ENCODE measurements around the gene SLC5A12. TPM values are rescaled to one million over a fixed set of nuclear protein-coding genes. Genes with fewer than 3 reads are reported as not detected.
"Not testable (repeated sequence)": the region's sequence is repeated elsewhere in the genome, so short reads cannot be mapped to it uniquely, and the experiment has no call there.

Gene SLC5A12
- total RNA-seq, 1 donor from 2014 or later = not detected

- DNase-seq (no peak), ATAC-seq (ENCODE audit: low read depth) (no peak)
- intact Hi-C loops (cut with micrococcal nuclease) = loop anchor here (1.0 to 5.0 kb wide), 2 partner anchors 353 to 363 kb away; no protein-coding TSS in a partner anchor
- no peaks in the 10 kb centered on the region for H3K4me1 Mint-ChIP-seq
- H3K4me3 Mint-ChIP-seq = no peak overlapping the region
- POLR2A ChIA-PET = no interaction called here
- H3K9me3 Mint-ChIP-seq = peaks cover 3% of the 10 kb centered on the region
- no peaks in the 10 kb centered on the region for H3K36me3 Mint-ChIP-seq (ENCODE audit: low read depth)
- H3K27me3 Mint-ChIP-seq = no peaks in the 10 kb centered on the region
- no peak overlapping the region for H3K27ac Mint-ChIP-seq
- TF ChIP-seq CTCF (IDR thresholded peaks at IDR 0.05) = peak; percentile 40
- CTCF ChIA-PET = no interaction called here
Observed at GRCh38 chr11:26649884-26650283, 72.0 kb downstream of the SLC5A12 start.

DNA sequence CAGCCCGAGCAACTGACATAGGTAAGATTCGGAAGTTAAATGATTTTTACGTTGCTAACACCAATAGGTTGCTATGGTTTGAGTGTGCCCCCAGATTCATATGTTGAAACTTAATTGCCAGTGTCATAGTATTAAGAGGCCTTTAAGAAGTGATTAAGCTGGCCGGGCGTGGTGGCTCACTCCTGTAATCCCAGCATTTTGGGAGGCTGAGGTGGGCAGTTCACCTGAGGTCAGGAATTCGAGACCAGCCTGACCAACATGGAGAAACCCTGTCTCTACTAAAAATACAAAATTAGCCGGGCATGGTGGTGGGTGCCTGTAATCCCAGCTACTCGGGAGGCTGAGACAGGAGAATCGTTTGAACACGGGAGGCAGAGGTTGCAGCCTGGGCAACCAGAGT is 78.5 kb downstream of the SLC5A12 start:
- POLR2A ChIA-PET; H3K27me3 Mint-ChIP-seq; intact Hi-C loops (cut with micrococcal nuclease); H3K4me3 Mint-ChIP-seq; DNase-seq; CTCF ChIA-PET; H3K4me1 Mint-ChIP-seq; H3K36me3 Mint-ChIP-seq (ENCODE audit: low read depth); ATAC-seq (ENCODE audit: low read depth); H3K9me3 Mint-ChIP-seq; H3K27ac Mint-ChIP-seq: not testable (repeated sequence)

- intact Hi-C loops (cut with micrococcal nuclease) = no loop called here
- Mint-ChIP-seq H3K4me1 (peaks cover 5% of the 10 kb centered on the region), H3K27ac (no peak overlapping the region), H3K4me3 (no peak overlapping the region), H3K36me3 (ENCODE audit: low read depth) (no peaks in the 10 kb centered on the region), H3K9me3 (no peaks in the 10 kb centered on the region), H3K27me3 (no peaks in the 10 kb centered on the region)
- CTCF ChIA-PET = no interaction called here
- POLR2A ChIA-PET = no interaction called here
- ATAC-seq (ENCODE audit: low read depth) = no peak
- no peak for DNase-seq
- no peak for TF ChIP-seq CTCF (IDR thresholded peaks at IDR 0.05)
Observed at GRCh38 chr11:26632691-26633159, 89.1 kb downstream of the SLC5A12 start.

- ChIA-PET CTCF (interaction anchor here (0.7 kb wide), 1 partner anchor 53 kb away, joined by 3 read pairs; no protein-coding TSS in a partner anchor), POLR2A (no interaction called here)
- no peaks in the 10 kb centered on the region for H3K36me3 Mint-ChIP-seq (ENCODE audit: low read depth)
- no peaks in the 10 kb centered on the region for H3K4me1 Mint-ChIP-seq
- H3K27me3 Mint-ChIP-seq = no peaks in the 10 kb centered on the region
- no peak overlapping the region for H3K4me3 Mint-ChIP-seq
- DNase-seq = no peak
- H3K27ac Mint-ChIP-seq = no peak overlapping the region
- intact Hi-C loops (cut with micrococcal nuclease) = no loop called here
- no peak for ATAC-seq (ENCODE audit: low read depth)
- no peak for TF ChIP-seq CTCF (IDR thresholded peaks at IDR 0.05)
- no peaks in the 10 kb centered on the region for H3K9me3 Mint-ChIP-seq
Observed at GRCh38 chr11:26626346-26626745, 95.5 kb downstream of the SLC5A12 start.

GRCh38 chr11:26623076-26623659 is 98.7 kb downstream of the SLC5A12 start:
- intact Hi-C loops (cut with micrococcal nuclease) = no loop called here
- DNase-seq (no peak), ATAC-seq (ENCODE audit: low read depth) (no peak)
- H3K27me3 Mint-ChIP-seq = no peaks in the 10 kb centered on the region
- H3K9me3 Mint-ChIP-seq = no peaks in the 10 kb centered on the region
- no peak overlapping the region for H3K4me3 Mint-ChIP-seq
- TF ChIP-seq CTCF (IDR thresholded peaks at IDR 0.05) = no peak
- ChIA-PET CTCF (no interaction called here), POLR2A (no interaction called here)
- H3K4me1 Mint-ChIP-seq = no peaks in the 10 kb centered on the region
- no peak overlapping the region for H3K27ac Mint-ChIP-seq
- H3K36me3 Mint-ChIP-seq (ENCODE audit: low read depth) = no peaks in the 10 kb centered on the region

DNA sequence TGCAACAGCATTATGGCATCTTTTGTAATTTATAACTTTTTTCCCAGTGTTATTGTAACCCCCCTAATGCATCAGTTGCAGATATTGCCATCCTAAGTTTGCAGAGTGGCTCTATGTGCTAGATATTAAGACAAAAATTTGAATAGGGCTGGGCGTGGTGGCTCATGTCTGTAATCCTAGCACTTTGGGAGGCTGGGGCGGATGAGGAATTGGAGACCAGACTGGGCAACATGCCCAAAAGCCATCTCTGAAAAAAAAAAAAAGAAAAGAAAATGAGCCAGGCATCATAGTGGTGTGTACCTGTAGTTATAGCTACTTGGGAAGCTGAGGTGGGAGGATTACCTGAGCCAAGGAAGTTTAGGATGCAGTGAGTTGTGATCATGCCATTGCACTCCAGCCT is 99.7 kb downstream of the SLC5A12 start:
- H3K27ac Mint-ChIP-seq = no peak overlapping the region
- POLR2A ChIA-PET = no interaction called here

More for the DNA sequence above, 99.7 kb downstream of the SLC5A12 start:
- no peaks in the 10 kb centered on the region for H3K9me3 Mint-ChIP-seq
- no peak overlapping the region for H3K4me3 Mint-ChIP-seq
- intact Hi-C loops (cut with micrococcal nuclease) = no loop called here
- CTCF ChIA-PET = no interaction called here
- H3K4me1 Mint-ChIP-seq = no peaks in the 10 kb centered on the region
- TF ChIP-seq CTCF (IDR thresholded peaks at IDR 0.05) = no peak
- no peaks in the 10 kb centered on the region for H3K27me3 Mint-ChIP-seq
- no peaks in the 10 kb centered on the region for H3K36me3 Mint-ChIP-seq (ENCODE audit: low read depth)
- DNase-seq = no peak
- ATAC-seq (ENCODE audit: low read depth) = no peak
